ENCODE results near the gene APOO. TPM values are rescaled to one million over a fixed set of nuclear protein-coding genes. Genes with fewer than 3 reads are reported as not detected.

Gene APOO
- 10 to 100 TPM; 25.6 to 26.3 TPM for total RNA-seq

GRCh38 chrX:23907498-23908218 is at the start of gene APOO, which contains the start of gene CXorf58:
APOO (minus strand) TSS chrX:23907938; CDS start chrX:23907702, 236 bp downstream.
CXorf58 (plus strand) TSS chrX:23908006; CDS start chrX:23910303, 2,297 bp downstream.
- ATAC-seq (peak; percentile 97), DNase-seq (ENCODE audit: low spot score) (peak; percentile 95)
- Mint-ChIP-seq H3K4me1 (ENCODE audit: low read depth in 2 of 2) (peaks cover 8 to 12% of the 10 kb centered on the region in 2 donors), H3K27me3 (no peaks in the 10 kb centered on the region), H3K36me3 (no peaks in the 10 kb centered on the region), H3K9me3 (no peaks in the 10 kb centered on the region), H3K27ac (peak within 1 kb of the TSS; percentile 75 to 76), H3K4me3 (peak within 1 kb of the TSS; percentile 70)

DNA sequence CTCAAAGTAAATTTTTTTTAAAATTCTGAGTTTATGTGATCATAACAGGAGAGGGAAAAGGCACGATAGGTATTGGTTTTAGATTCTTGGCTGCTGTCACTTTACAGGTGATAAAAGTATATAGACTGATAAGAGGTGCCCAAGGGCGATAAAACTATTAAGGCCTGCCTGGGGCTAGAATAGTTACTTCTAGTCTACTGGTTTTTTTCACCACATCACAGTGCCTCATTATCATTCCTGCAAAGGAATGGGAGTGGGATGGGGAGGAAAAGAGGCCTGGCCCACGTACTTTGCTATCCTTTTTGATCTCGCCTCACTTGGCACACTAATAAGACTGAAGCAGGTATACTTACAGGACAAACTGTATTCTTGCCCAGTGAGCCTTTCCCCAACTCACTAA is 46.7 kb upstream of the APOO start:
- peaks cover 0 to 2% of the 10 kb centered on the region in 2 donors for H3K27me3 Mint-ChIP-seq
- ATAC-seq = no peak
- H3K27ac Mint-ChIP-seq = peak overlapping the region; percentile 87 to 92
- DNase-seq (ENCODE audit: low spot score) = no peak
- H3K4me1 Mint-ChIP-seq (ENCODE audit: low read depth in 2 of 2) = peaks cover 9 to 17% of the 10 kb centered on the region in 2 donors
- H3K9me3 Mint-ChIP-seq = no peaks in the 10 kb centered on the region
- no peaks in the 10 kb centered on the region for H3K36me3 Mint-ChIP-seq
- H3K4me3 Mint-ChIP-seq = no peak overlapping the region

DNA sequence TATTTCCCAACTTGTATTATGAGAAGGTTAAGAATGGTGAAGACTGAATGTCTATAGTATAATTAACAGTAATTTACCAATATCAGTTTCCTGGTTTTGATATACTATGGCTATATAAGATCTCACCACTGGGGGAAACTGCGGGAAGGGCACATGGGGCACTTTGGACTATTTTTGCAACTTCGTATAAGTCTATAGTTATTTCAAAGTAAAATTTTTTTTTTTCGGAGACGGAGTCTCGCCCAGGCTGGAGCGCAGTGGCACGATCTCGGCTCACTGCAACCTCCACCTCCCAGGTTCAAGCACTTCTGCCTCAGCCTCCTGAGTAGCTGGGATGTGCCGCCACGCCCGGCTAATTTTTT is 46.2 kb upstream of the APOO start:
- peaks cover 9 to 17% of the 10 kb centered on the region in 2 donors for H3K4me1 Mint-ChIP-seq (ENCODE audit: low read depth in 2 of 2)
- H3K27ac Mint-ChIP-seq = peak overlapping the region; percentile 87 to 92
- ATAC-seq (no peak), DNase-seq (ENCODE audit: low spot score) (no peak)
- no peaks in the 10 kb centered on the region for H3K36me3 Mint-ChIP-seq
- H3K27me3 Mint-ChIP-seq = peaks cover 0 to 2% of the 10 kb centered on the region in 2 donors
- peak overlapping the region; percentile 87 for H3K4me3 Mint-ChIP-seq
- H3K9me3 Mint-ChIP-seq = no peaks in the 10 kb centered on the region

DNA sequence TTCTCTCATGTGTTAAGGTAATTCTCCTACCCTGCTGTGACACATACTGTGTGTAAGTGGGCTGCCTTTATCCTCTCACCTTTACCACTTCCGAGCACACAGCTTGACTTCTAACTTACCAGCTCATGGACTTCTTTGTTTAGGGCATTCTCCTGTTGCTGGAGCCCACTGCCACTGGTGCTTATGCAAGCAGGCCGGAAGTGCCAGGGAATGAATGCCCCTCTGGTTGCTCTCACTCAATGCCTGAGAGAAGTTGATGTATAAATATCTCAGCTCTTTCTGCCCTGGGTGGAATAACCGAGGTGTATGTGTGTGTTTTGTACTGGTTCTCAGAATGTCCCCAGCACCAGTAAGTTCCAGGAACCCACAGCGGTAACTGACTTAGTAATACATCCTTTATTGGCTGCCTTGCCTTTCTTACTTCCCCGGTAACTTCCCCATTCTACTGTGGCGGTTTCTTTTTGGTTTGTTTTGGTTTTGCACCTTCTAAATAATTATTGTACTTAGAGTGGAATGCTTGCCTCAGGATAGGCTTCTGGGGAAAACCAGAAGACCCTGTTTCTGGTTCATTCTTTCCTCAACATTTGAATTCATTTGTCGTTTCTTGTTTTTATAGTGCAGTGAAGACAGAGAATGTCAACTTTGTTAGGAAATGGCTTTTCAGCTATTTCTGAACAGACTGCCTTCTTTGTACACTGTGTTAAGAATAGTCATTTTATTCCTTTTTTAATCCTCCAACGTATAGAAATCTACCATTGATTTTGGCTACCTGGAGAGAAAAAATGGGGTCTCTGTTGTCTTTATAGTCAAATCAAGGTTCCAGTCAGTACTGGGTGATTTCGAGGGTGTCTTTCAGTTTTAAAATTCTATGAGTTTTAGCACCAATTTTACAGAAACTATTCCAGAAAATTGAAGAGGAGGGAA is 45.5 kb upstream of the APOO start:
- Mint-ChIP-seq H3K27ac (peak overlapping the region; percentile 87 to 92), H3K4me3 (peak overlapping the region; percentile 87), H3K4me1 (ENCODE audit: low read depth in 2 of 2) (peaks cover 9 to 17% of the 10 kb centered on the region in 2 donors), H3K36me3 (no peaks in the 10 kb centered on the region), H3K27me3 (peaks cover 0 to 2% of the 10 kb centered on the region in 2 donors), H3K9me3 (no peaks in the 10 kb centered on the region)
- peak; percentile 69 for DNase-seq (ENCODE audit: low spot score)
- ATAC-seq = peak; percentile 94 to 97

DNA sequence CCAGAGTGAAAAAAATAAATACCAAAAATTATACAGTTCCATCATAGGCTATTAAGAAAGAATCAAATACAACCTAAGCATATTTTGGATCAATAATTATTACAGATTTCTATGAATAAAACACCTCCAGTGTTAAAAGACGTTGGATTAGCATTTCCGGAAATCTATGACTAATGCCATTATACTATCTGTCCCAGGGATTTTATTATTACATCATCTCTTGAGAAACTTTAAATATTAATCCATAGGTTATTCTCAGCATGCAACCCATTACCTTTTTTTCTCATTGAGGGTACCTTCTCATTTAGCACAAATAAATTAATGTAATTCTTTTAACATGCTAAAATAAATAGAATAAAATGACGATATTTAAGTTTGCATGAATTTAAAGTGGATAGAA is 44.7 kb upstream of the APOO start:
- no peak for ATAC-seq
- DNase-seq (ENCODE audit: low spot score) = no peak
- Mint-ChIP-seq H3K4me1 (ENCODE audit: low read depth in 2 of 2) (peaks cover 9 to 17% of the 10 kb centered on the region in 2 donors), H3K36me3 (no peaks in the 10 kb centered on the region), H3K4me3 (peak overlapping the region; percentile 87), H3K27me3 (peaks cover 0 to 2% of the 10 kb centered on the region in 2 donors), H3K27ac (peak overlapping the region; percentile 87 to 92), H3K9me3 (no peaks in the 10 kb centered on the region)

GRCh38 chrX:23945206-23945605 is 37.5 kb upstream of the APOO start:
- H3K9me3 Mint-ChIP-seq = no peaks in the 10 kb centered on the region

GRCh38 chrX:23944234-23944633 is 36.5 kb upstream of the APOO start:
- Mint-ChIP-seq H3K9me3 (no peaks in the 10 kb centered on the region), H3K4me3 (no peak overlapping the region), H3K27ac (no peak overlapping the region), H3K36me3 (no peaks in the 10 kb centered on the region), H3K4me1 (ENCODE audit: low read depth in 2 of 2) (no peaks in the 10 kb centered on the region), H3K27me3 (peaks cover 0 to 3% of the 10 kb centered on the region in 2 donors)
- ATAC-seq (no peak), DNase-seq (ENCODE audit: low spot score) (no peak)

More at GRCh38 chrX:23945206-23945605, 37.5 kb upstream of the APOO start:
- H3K27ac Mint-ChIP-seq = no peak overlapping the region
- peaks cover 0 to 3% of the 10 kb centered on the region in 2 donors for H3K27me3 Mint-ChIP-seq
- DNase-seq (ENCODE audit: low spot score) (no peak), ATAC-seq (no peak)
- no peaks in the 10 kb centered on the region for H3K36me3 Mint-ChIP-seq
- H3K4me1 Mint-ChIP-seq (ENCODE audit: low read depth in 2 of 2) = no peaks in the 10 kb centered on the region
- H3K4me3 Mint-ChIP-seq = no peak overlapping the region

GRCh38 chrX:23939203-23939602 is 31.5 kb upstream of the APOO start:
- ATAC-seq (no peak), DNase-seq (ENCODE audit: low spot score) (no peak)
- H3K4me3 Mint-ChIP-seq = no peak overlapping the region
- H3K27ac Mint-ChIP-seq = no peak overlapping the region
- H3K27me3 Mint-ChIP-seq = peaks cover 0 to 3% of the 10 kb centered on the region in 2 donors
- no peaks in the 10 kb centered on the region for H3K9me3 Mint-ChIP-seq
- H3K4me1 Mint-ChIP-seq (ENCODE audit: low read depth in 2 of 2) = no peaks in the 10 kb centered on the region
- no peaks in the 10 kb centered on the region for H3K36me3 Mint-ChIP-seq

GRCh38 chrX:23938690-23939089 is 31.0 kb upstream of the APOO start:
- Mint-ChIP-seq H3K36me3 (no peaks in the 10 kb centered on the region), H3K9me3 (no peaks in the 10 kb centered on the region), H3K4me3 (no peak overlapping the region), H3K4me1 (ENCODE audit: low read depth in 2 of 2) (no peaks in the 10 kb centered on the region), H3K27ac (no peak overlapping the region), H3K27me3 (peaks cover 0 to 3% of the 10 kb centered on the region in 2 donors)
- DNase-seq (ENCODE audit: low spot score) (no peak), ATAC-seq (no peak)

DNA sequence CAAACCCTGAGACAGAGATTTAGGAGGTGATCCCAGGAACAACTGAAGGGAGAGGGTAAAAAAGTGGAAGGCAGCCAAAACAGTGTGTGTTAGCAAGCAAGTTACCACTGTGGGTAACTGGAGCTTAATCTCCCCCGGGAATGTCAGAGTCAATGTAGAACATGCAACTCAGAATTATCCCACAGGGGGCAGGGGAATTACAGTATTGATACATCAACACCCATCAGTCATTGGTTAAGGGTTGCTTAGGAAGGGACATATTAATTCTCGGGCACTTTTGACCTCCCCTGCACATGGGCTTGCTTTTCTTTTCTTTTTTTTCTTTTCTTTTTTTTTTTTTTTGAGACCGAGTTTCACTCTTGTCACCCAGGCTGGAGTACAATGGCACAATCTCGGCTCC is 29.4 kb upstream of the APOO start:
- ATAC-seq (no peak), DNase-seq (ENCODE audit: low spot score) (no peak)
- Mint-ChIP-seq H3K9me3 (no peaks in the 10 kb centered on the region), H3K27me3 (no peaks in the 10 kb centered on the region), H3K27ac (no peak overlapping the region), H3K4me3 (no peak overlapping the region), H3K4me1 (ENCODE audit: low read depth in 2 of 2) (no peaks in the 10 kb centered on the region), H3K36me3 (no peaks in the 10 kb centered on the region)

DNA sequence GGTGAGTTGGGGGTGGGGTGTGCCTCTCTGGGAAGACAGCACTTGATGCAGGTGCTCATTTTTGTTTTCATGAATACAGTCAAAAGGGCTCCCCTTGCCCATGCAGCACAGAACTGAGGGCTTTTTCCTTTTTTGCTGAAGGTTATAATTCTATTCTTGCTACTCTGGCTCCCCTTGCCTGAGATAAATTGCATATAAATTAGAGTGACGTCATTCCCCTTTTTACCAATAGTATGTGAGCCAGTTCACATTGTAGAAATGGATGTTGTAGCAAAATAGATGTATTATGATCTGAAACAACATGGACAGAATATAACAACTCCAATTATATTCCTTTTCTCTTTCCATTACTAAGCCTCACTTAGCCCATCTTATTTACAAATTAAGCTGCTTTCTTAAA is 28.4 kb upstream of the APOO start:
- ATAC-seq (no peak), DNase-seq (ENCODE audit: low spot score) (no peak)
- no peaks in the 10 kb centered on the region for H3K9me3 Mint-ChIP-seq
- H3K4me3 Mint-ChIP-seq = no peak overlapping the region
- H3K36me3 Mint-ChIP-seq = no peaks in the 10 kb centered on the region
- no peaks in the 10 kb centered on the region for H3K27me3 Mint-ChIP-seq
- H3K27ac Mint-ChIP-seq = no peak overlapping the region
- peaks cover 2 to 3% of the 10 kb centered on the region in 2 donors for H3K4me1 Mint-ChIP-seq (ENCODE audit: low read depth in 2 of 2)

GRCh38 chrX:23935106-23935505 is 27.4 kb upstream of the APOO start:
- DNase-seq (ENCODE audit: low spot score) = no peak
- Mint-ChIP-seq H3K9me3 (no peaks in the 10 kb centered on the region), H3K36me3 (no peaks in the 10 kb centered on the region), H3K27ac (no peak overlapping the region), H3K4me1 (ENCODE audit: low read depth in 2 of 2) (peaks cover 5% of the 10 kb centered on the region in 2 donors), H3K4me3 (no peak overlapping the region), H3K27me3 (no peaks in the 10 kb centered on the region)
- no peak for ATAC-seq

GRCh38 chrX:23932046-23932445 is 24.3 kb upstream of the APOO start:
- Mint-ChIP-seq H3K36me3 (no peaks in the 10 kb centered on the region), H3K9me3 (no peaks in the 10 kb centered on the region), H3K27me3 (no peaks in the 10 kb centered on the region), H3K4me1 (ENCODE audit: low read depth in 2 of 2) (peaks cover 5% of the 10 kb centered on the region in 2 donors), H3K27ac (no peak overlapping the region), H3K4me3 (no peak overlapping the region)
- no peak for DNase-seq (ENCODE audit: low spot score)
- no peak for ATAC-seq
